Endothelial cell of umbilical vein (primary cell): ENCODE results near the gene AGMAT. TPM values are rescaled to one million over a fixed set of nuclear protein-coding genes. Genes with fewer than 3 reads are reported as not detected.

Experiments
- BruUV-seq: library from RNA; stranded (reverse); fragments of 400-500 nt; replicated peaks from 2 replicates; lab custom pipeline; 2021; lab: Mats Ljungman, UMichigan
- CTCF ChIA-PET: fragments of 300-600, 350-600 bp; sonication (Branson Sonifier 250); formaldehyde crosslinking; loops from one replicate; lab custom pipeline; 2021; ENCODE audit warnings: antibody characterized with exemption, inconsistent platforms; lab: Charles Lee
- POLR2A ChIA-PET: fragments of 300-600, 350-600 bp; sonication (Branson Sonifier 250); formaldehyde crosslinking; loops from one replicate; lab custom pipeline; 2021; ENCODE audit warnings: antibody characterized with exemption, inconsistent platforms; lab: Charles Lee
- DNase-seq: peaks from one replicate; pipeline ENCODE4 v3.0.0-alpha.2; 2011; ENCODE audit warnings: low read depth, low spot score
- FAIRE-seq: peaks from 2 replicates; lab custom pipeline; 2011; peaks lifted over from hg19 to GRCh38; lab: Jason Lieb, UNC
- H2AFZ ChIP-seq: 2 replicates; pipeline ENCODE4 v1.6.0; 2012; ENCODE audit warnings: low read depth, low read length, control low read depth, inconsistent platforms
- H3K27ac ChIP-seq: 2 replicates; pipeline ENCODE4 v1.5.1; 2011; ENCODE audit warnings: low read depth, mild to moderate bottlenecking, control low read depth, low read length, moderate library complexity; ENCODE audit not compliant: insufficient read depth
- H3K27me3 ChIP-seq, 2 experiments: 2 replicates each; pipeline versions ENCODE4 v1.6.0 to v1.6.1; 2011; ENCODE audit warnings: low read length in 2 of 2, mixed read lengths in 1 of 2; ENCODE audit not compliant: control insufficient read depth in 2 of 2, insufficient read depth in 2 of 2
- H3K36me3 ChIP-seq, 2 experiments: 2 replicates in 1 of 2; 3 replicates in 1 of 2; pipeline ENCODE4 v1.5.1; 2011; ENCODE audit warnings: low read length in 2 of 2, mild to moderate bottlenecking in 1 of 2, moderate library complexity in 1 of 2; ENCODE audit not compliant: control insufficient read depth in 2 of 2, insufficient read depth in 2 of 2; ENCODE audit errors: extremely low read depth in 1 of 2
- H3K4me1 ChIP-seq: 3 replicates; pipeline ENCODE4 v1.5.1; 2011; ENCODE audit warnings: mild to moderate bottlenecking, low read length; ENCODE audit not compliant: control insufficient read depth, insufficient read depth; ENCODE audit errors: extremely low read depth
- H3K4me2 ChIP-seq: 2 replicates; pipeline ENCODE4 v1.6.1; 2011; ENCODE audit warnings: low read length, control low read depth, mixed read lengths; ENCODE audit not compliant: insufficient read depth
- H3K4me3 ChIP-seq, 3 experiments: fragments of 200-600 bp in 1 of 3; sonication (generic), shearing (Covaris generic) in 1 of 3; replicated peaks in 1 of 3; 2 replicates each; pipeline ENCODE4 v1.5.1; 2011 to 2016; ENCODE audit warnings: control low read depth in 3 of 3, low read length in 3 of 3, mild to moderate bottlenecking in 2 of 3, inconsistent platforms in 1 of 3, low read depth in 1 of 3, moderate library complexity in 1 of 3; ENCODE audit not compliant: insufficient read depth in 1 of 3
- H3K79me2 ChIP-seq: 2 replicates; pipeline ENCODE4 v1.6.0; 2012; ENCODE audit warnings: low read length, inconsistent platforms; ENCODE audit not compliant: control insufficient read depth, insufficient read depth
- H3K9ac ChIP-seq: replicated peaks from 2 replicates; pipeline ENCODE3; 2011; ENCODE audit warnings: low read length, control low read depth; ENCODE audit not compliant: insufficient read depth; ENCODE audit errors: extremely low read depth
- H3K9me1 ChIP-seq: replicated peaks from 3 replicates; pipeline ENCODE4 v1.6.0; 2011; ENCODE audit warnings: mild to moderate bottlenecking, low read length; ENCODE audit not compliant: control insufficient read depth, insufficient read depth; ENCODE audit errors: extremely low read depth
- H3K9me3 ChIP-seq: replicated peaks from 2 replicates; pipeline ENCODE4 v1.5.1; 2012; ENCODE audit warnings: low read length, inconsistent platforms; ENCODE audit not compliant: control insufficient read depth, insufficient read depth
- H4K20me1 ChIP-seq: replicated peaks from 2 replicates; pipeline ENCODE3; 2011; ENCODE audit warnings: mild to moderate bottlenecking, low read length; ENCODE audit not compliant: control insufficient read depth, insufficient read depth; ENCODE audit errors: extremely low read depth
- CTCF ChIP-seq, 2 donors: IDR thresholded peaks; 1 replicate in 1 of 2; 2 replicates in 1 of 2; pipeline ENCODE4 v1.5.1; 2011; ENCODE audit warnings: low read length in 2 of 2, mild to moderate bottlenecking in 2 of 2, moderate library complexity in 2 of 2, control low read depth in 1 of 2, inconsistent platforms in 1 of 2, low read depth in 1 of 2; ENCODE audit not compliant: insufficient read depth in 1 of 2; ENCODE audit errors: extremely low read depth in 1 of 2
- EZH2 ChIP-seq: IDR thresholded peaks from 2 replicates; pipeline ENCODE4 v1.6.1; 2012; ENCODE audit warnings: borderline replicate concordance, low read depth, mild to moderate bottlenecking, moderate library complexity, low read length, inconsistent platforms; ENCODE audit not compliant: severe bottlenecking
- FOS ChIP-seq: IDR thresholded peaks from 2 replicates; pipeline ENCODE4 v1.6.1; 2011; ENCODE audit warnings: mild to moderate bottlenecking, low read length, moderate library complexity, borderline replicate concordance; ENCODE audit not compliant: insufficient read depth
- GATA2 ChIP-seq: IDR thresholded peaks from 2 replicates; pipeline ENCODE4 v1.7.0; 2011; ENCODE audit warnings: low read depth, mild to moderate bottlenecking, moderate library complexity, mixed read lengths, low read length; ENCODE audit not compliant: insufficient read length, insufficient read depth
- JUN ChIP-seq: IDR thresholded peaks from 2 replicates; pipeline ENCODE4 v1.6.1; 2011; ENCODE audit warnings: borderline replicate concordance, low read depth; ENCODE audit not compliant: insufficient read length, insufficient read depth
- MAX ChIP-seq: IDR thresholded peaks from 2 replicates; pipeline ENCODE4 v1.6.1; 2011; ENCODE audit not compliant: insufficient read depth, insufficient read length
- MYC ChIP-seq: IDR thresholded peaks from one replicate; pipeline ENCODE4 v1.6.1; 2011; ENCODE audit warnings: mild to moderate bottlenecking, low read depth, low read length
- POLR2A ChIP-seq: IDR thresholded peaks from 2 replicates; pipeline ENCODE4 v1.6.1; 2012; ENCODE audit warnings: low read depth, mild to moderate bottlenecking, control low read depth, low read length
- POLR2AphosphoS5 ChIP-seq: IDR thresholded peaks from 2 replicates; pipeline ENCODE4 v1.6.1; 2012; ENCODE audit warnings: low read depth, mild to moderate bottlenecking, control low read depth, low read length, moderate library complexity; ENCODE audit not compliant: insufficient read depth
- dilution Hi-C: fragments of 300-500 bp; cut with MboI; formaldehyde crosslinking; loops from one replicate; pipeline ENCODE4 v1.15.0; 2019; ENCODE audit warnings: low sequenced_read_pairs; ENCODE audit not compliant: extremely low pct_ligation_motif_present
- intact Hi-C: fragments of 100-400 bp; cut with micrococcal nuclease; formaldehyde crosslinking; loops from one replicate; pipeline ENCODE4 v1.10.0; 2022
- polyA plus RNA-seq, 4 experiments: library from polyadenylated mRNA; depleted of rRNA in 3 of 4; stranded (reverse) in 3 of 4; unstranded in 1 of 4; fragments of >200 nt; gene quantifications; 2 replicates each; pipeline versions ENCODE4 v1.2.1 to v1.2.3, GENCODE V29; 2011 to 2012; ENCODE audit warnings: missing spikeins in 1 of 4
- total RNA-seq: library from RNA; stranded (reverse); gene quantifications from 2 replicates; pipeline ENCODE4 v1.2.3, GENCODE V29; 2021

AGMAT gene
- total and polyA plus RNA-seq, 2 donors (not counting 3 experiments of a cell fraction or from before 2014, with no cell fraction given): 0.39 to 1.9 TPM

- Histone ChIP-seq H3K27me3 (peaks cover 0 to 2% of the 10 kb centered on the region in 2 experiments), H3K9me1 (no peaks in the 10 kb centered on the region), H4K20me1 (no peaks in the 10 kb centered on the region), H3K79me2 (no peaks in the 10 kb centered on the region), H2AFZ (no peak overlapping the region), H3K4me3 (no peak overlapping the region), H3K4me2 (no peak overlapping the region), H3K27ac (no peak overlapping the region), H3K4me1 (no peaks in the 10 kb centered on the region), H3K9ac (no peak overlapping the region), H3K36me3 (no peaks in the 10 kb centered on the region), H3K9me3 (no peaks in the 10 kb centered on the region)
- BruUV-seq: no TSS peak
- CTCF ChIA-PET: no interaction called here
- DNase-seq: no peak
- dilution Hi-C loops (no loop called here), intact Hi-C loops (loop anchor here (10.0 kb wide), 1 partner anchor 235 kb away; the partner anchor contains the start of gene SPEN)
- TF ChIP-seq MYC (no peak), CTCF (IDR thresholded peaks at IDR 0.05; ENCODE audit: extremely low read depth in 1 of 2, insufficient read depth in 1 of 2, low read depth in 1 of 2, low read length in 2 of 2) (no peak), POLR2A (no peak), EZH2 (no peak), POLR2AphosphoS5 (no peak), MAX (no peak), JUN (no peak), GATA2 (no peak), FOS (no peak)
- POLR2A ChIA-PET: interaction anchor here (0.6 kb wide), 1 partner anchor 368 kb away, joined by 4 read pairs; no protein-coding TSS in a partner anchor
- no peak for FAIRE-seq
These were observed 24.8 kb upstream of the AGMAT start for GRCh38 chr1:15609631-15610030.
